Panc1 (cell line): ENCODE data around the gene PGAM2. TPM values are rescaled to one million over a fixed set of nuclear protein-coding genes. Genes with fewer than 3 reads are reported as not detected.
"Not testable (repeated sequence)": the region's sequence is repeated elsewhere in the genome, so short reads cannot be mapped to it uniquely, and the experiment has no call there.

ENCODE experiments used
- ATAC-seq: fragments of 200-7000 bp; cut with Tn5 transposase; 2 replicates; pipeline ENCODE4 v1.9.1; 2020; ENCODE audit warnings: mild to moderate bottlenecking, moderate library complexity
- BruUV-seq: library from RNA; stranded (reverse); fragments of 400-500 nt; replicated peaks from 2 replicates; lab custom pipeline; 2021; lab: Mats Ljungman, UMichigan
- CTCF ChIA-PET: fragments of 300-600 bp; sonication (Branson Sonifier 250); formaldehyde crosslinking; loops from one replicate; lab custom pipeline; 2022; ENCODE audit warnings: antibody characterized with exemption; lab: Charles Lee
- POLR2A ChIA-PET: fragments of 300-600 bp; sonication (Branson Sonifier 250); formaldehyde crosslinking; loops from one replicate; lab custom pipeline; 2022; ENCODE audit warnings: antibody characterized with exemption; lab: Charles Lee
- DNase-seq: peaks from one replicate; pipeline ENCODE4 v3.0.0-alpha.2; 2010; ENCODE audit warnings: low read depth, low spot score
- H3K27ac ChIP-seq: 2 replicates; pipeline ENCODE4 v1.5.1; 2011; ENCODE audit warnings: mild to moderate bottlenecking, low read length, inconsistent platforms
- H3K27me3 ChIP-seq: fragments of 200-500 bp; sonication (Bioruptor generic); 2 replicates; pipeline ENCODE4 v1.6.0; 2014; ENCODE audit warnings: low read length, inconsistent platforms; ENCODE audit not compliant: control insufficient read depth, insufficient read depth
- H3K36me3 ChIP-seq: fragments of 200-500 bp; sonication (Bioruptor generic); 2 replicates; pipeline ENCODE4 v1.5.1; 2014; ENCODE audit warnings: inconsistent platforms, mild to moderate bottlenecking, low read length, moderate library complexity; ENCODE audit not compliant: control insufficient read depth, insufficient read depth
- H3K4me1 ChIP-seq: 2 replicates; pipeline ENCODE4 v1.5.1; 2011; ENCODE audit warnings: inconsistent platforms, mild to moderate bottlenecking, low read length, moderate library complexity; ENCODE audit not compliant: control insufficient read depth, insufficient read depth
- H3K4me3 ChIP-seq, 2 experiments: 2 replicates each; pipeline ENCODE4 v1.5.1; 2011 to 2012; ENCODE audit warnings: low read depth in 2 of 2, low read length in 2 of 2, mild to moderate bottlenecking in 2 of 2, inconsistent platforms in 1 of 2, moderate library complexity in 1 of 2
- H3K9me3 ChIP-seq: fragments of 200-500 bp; sonication (Bioruptor generic); 2 replicates; pipeline ENCODE4 v1.5.1; 2014; ENCODE audit warnings: low read depth, mild to moderate bottlenecking, inconsistent platforms, low read length, moderate library complexity; ENCODE audit not compliant: control insufficient read depth, insufficient read depth
- in situ Hi-C: cut with HindIII; loops from 2 replicates; pipeline ENCODE4 v1.10.0; 2016; ENCODE audit warnings: low sequenced_read_pairs, low pct_unique_long_range_greater_than_20kb
- intact Hi-C: fragments of 100-400 bp; cut with micrococcal nuclease; formaldehyde crosslinking; loops from one replicate; pipeline ENCODE4 v1.10.0; 2022; ENCODE audit not compliant: unreplicated experiment
- total RNA-seq: library from RNA; stranded (reverse); gene quantifications from one replicate; pipeline ENCODE4 v1.2.1, GENCODE V29; 2021; ENCODE audit not compliant: unreplicated experiment

PGAM2 gene
- total RNA-seq, 1 experiment from 2014 or later: 1.3 TPM

DNA sequence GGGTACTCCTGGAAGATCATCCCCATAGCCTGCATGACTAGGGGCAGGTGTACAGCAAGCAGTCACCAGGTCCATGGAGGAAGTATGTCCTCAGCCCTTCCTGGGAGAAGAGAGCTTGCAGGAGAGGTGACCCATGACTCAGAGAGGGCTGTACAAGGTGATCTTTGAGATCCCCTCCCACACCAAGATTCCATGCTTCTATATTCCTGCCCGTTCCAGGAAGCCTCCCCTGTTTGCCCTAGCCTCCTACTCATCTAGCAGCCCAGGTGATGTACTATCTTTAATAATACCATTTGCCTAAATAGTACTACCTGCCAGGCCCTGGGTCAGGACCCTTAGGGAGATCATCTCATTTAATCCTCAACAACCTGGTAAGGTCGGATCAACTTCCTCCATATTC is 27.4 kb downstream of the PGAM2 start:
- in situ Hi-C loops, CTCF ChIA-PET, intact Hi-C loops, POLR2A ChIA-PET, DNase-seq, H3K36me3 ChIP-seq, ATAC-seq, H3K27ac ChIP-seq, BruUV-seq, H3K4me1 ChIP-seq, H3K4me3 ChIP-seq, H3K27me3 ChIP-seq, H3K9me3 ChIP-seq: not testable (repeated sequence)

DNA sequence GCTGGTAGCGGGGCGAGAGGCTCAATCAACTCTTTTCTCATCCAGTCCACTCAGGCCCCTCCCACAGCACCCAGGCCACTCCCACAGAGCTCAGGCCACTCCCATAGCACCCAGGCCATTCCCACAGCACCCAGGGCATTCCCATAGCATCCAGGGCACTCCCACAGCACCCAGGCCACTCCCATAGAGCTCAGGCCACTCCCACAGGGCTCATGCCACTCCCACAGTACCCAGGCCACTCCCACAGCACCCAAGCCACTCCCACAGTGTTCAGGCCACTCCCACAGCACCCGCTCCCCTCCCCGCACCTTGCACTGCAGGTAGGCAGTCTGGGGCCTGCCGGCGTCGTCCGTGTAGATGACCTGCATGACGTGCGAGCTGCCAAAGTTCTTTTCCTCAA is 29.0 kb downstream of the PGAM2 start:
- H3K27me3 ChIP-seq, POLR2A ChIA-PET, intact Hi-C loops, H3K36me3 ChIP-seq, H3K4me1 ChIP-seq, H3K4me3 ChIP-seq, BruUV-seq, H3K9me3 ChIP-seq, DNase-seq, CTCF ChIA-PET, in situ Hi-C loops, H3K27ac ChIP-seq: not testable (repeated sequence)
- ATAC-seq: peak; percentile 78

DNA sequence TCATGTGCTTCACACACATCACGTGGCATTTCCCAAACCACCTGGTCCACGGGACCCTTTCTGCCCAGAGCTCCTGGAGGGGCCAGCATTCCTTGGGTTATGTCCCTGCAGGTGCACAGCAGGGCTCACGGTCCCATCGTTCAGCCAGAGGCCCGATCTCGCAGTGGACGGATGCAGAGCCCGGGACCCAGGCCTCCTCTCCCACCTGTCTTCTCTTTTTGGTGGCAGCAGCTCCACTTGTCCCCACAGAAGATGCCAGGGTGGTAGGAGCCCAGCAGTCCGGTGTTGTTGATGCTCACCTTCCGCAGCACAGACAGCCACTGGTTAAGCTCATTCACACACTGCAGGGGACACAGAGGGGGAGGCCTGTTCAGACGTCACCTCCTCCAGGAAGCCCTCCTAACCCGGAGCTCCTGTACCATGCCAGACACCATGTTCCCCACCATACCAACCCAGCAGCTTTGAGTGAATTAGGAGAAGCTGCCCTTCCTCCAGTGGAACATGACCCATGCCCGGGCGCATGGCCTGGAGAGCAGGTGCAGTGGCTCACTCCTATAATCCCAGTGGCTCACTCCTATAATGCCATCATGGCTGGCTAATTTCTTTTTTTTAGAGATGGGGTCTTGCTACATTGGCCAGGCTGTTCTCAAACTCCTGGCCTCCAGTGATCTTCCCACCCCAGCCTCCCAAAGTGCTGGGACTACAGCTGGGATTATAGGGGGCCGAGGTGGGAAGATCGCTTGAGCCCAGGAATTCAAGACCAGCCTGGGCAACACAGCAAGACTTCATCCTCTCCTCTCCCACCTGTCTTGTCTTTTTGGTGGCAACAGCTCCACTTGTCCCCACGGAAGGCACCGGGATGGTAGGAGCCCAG is 31.2 kb downstream of the PGAM2 start:
- ATAC-seq, H3K27me3 ChIP-seq, H3K27ac ChIP-seq, H3K4me1 ChIP-seq, DNase-seq, POLR2A ChIA-PET, H3K36me3 ChIP-seq, H3K4me3 ChIP-seq, H3K9me3 ChIP-seq, CTCF ChIA-PET, intact Hi-C loops, BruUV-seq, in situ Hi-C loops: not testable (repeated sequence)

DNA sequence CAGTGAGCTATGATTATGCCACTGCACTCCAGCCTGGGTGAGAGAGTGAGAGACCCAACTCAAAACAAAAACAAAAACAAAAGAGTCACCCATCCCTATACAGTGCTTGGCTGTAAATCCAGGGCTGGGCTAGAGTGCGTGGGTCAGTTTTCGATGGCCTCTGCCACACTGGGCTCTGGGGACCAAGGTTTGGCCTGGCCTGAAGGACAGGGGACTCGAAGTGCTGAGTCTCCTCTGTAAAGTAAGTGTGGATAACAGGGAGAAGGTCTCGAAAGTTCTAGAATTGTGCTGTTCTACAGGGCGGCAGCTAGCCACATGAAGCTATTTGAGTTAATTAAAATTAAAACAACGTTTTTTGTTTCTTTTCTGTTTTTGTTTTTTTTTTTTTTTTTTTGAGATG is 33.3 kb downstream of the PGAM2 start:
- in situ Hi-C loops, DNase-seq, H3K27me3 ChIP-seq, BruUV-seq, ATAC-seq, CTCF ChIA-PET, H3K36me3 ChIP-seq, H3K27ac ChIP-seq, intact Hi-C loops, H3K4me1 ChIP-seq, H3K9me3 ChIP-seq, H3K4me3 ChIP-seq: not testable (repeated sequence)
- POLR2A ChIA-PET: interaction anchor here (0.6 kb wide), 1 partner anchor 626 kb away, joined by 4 read pairs; no protein-coding TSS in a partner anchor

DNA sequence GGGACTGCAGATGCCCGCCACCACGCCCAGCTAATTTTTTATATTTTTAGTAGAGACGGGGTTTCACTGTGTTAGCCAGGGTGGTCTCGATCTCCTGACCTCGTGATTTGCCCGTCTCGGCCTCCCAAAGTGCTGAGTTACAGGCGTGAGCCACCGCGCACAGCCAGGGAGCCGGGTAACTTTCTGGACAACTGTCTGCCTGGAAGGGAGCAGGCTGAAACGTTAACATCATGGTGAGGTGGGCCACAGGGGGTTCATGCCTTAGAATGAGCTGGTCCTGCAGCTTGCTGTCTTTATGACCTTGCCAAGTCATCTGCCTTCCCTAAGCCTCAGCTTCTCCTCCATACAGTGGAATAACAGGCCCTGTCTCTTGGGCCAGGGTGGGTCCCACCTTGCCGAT is 34.0 kb downstream of the PGAM2 start:
- H3K4me1 ChIP-seq, POLR2A ChIA-PET, H3K36me3 ChIP-seq, DNase-seq, in situ Hi-C loops, CTCF ChIA-PET, ATAC-seq, H3K4me3 ChIP-seq, BruUV-seq, H3K9me3 ChIP-seq, H3K27me3 ChIP-seq, H3K27ac ChIP-seq, intact Hi-C loops: not testable (repeated sequence)

DNA sequence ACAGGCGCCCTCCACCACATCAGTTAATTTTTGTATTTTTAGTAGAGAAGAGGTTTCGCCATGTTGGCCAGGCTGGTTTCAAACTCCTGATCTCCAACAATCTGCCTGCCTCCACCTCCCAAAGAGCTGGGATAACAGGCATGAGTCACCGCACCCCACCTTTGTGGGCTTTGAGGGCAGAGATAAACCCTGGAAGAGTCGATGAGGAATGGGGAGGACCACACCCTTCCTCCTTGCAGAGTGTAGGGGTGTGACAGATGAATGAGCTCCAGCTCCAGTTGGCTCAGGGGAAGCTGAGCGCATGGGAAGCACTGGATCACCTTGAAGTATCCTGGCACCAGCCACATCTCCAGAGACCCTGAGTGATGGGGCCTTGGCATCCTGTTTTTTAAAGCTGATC is 35.3 kb downstream of the PGAM2 start:
- H3K27ac ChIP-seq, H3K4me1 ChIP-seq, H3K27me3 ChIP-seq, H3K9me3 ChIP-seq, BruUV-seq, DNase-seq, in situ Hi-C loops, POLR2A ChIA-PET, CTCF ChIA-PET, H3K36me3 ChIP-seq, H3K4me3 ChIP-seq, intact Hi-C loops: not testable (repeated sequence)
- ATAC-seq: peak; percentile 10; the same call in 1 of the 2 replicates

DNA sequence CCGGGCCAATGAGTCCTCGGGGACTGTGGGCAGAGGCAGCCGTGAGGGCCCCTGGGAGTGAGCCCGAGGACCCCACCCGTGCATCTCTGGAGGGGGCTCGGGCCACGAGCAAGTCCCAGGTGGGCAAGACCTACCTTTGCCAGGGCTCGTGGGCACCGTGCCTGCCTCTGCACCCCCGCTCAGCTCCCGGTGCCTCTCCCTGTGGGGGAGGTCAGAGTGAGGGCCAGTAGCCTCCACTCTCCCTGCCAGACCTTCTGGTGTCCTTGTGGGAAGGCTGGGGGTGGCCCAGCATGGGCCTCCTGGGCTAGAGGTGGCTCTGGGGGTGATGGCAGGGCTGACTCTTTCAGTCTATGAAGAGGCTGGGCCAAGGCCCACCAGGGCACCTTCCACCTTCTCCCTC is 35.9 kb downstream of the PGAM2 start:
- intact Hi-C loops, H3K4me1 ChIP-seq, H3K36me3 ChIP-seq, H3K27me3 ChIP-seq, H3K9me3 ChIP-seq, H3K4me3 ChIP-seq, BruUV-seq, POLR2A ChIA-PET, H3K27ac ChIP-seq, DNase-seq, in situ Hi-C loops, CTCF ChIA-PET: not testable (repeated sequence)
- ATAC-seq: peak; percentile 11; the same call in 1 of the 2 replicates
